T-cell (primary cell): ENCODE data around the gene ALG10. TPM values are rescaled to one million over a fixed set of nuclear protein-coding genes. Genes with fewer than 3 reads are reported as not detected.

Experiments used
- ATAC-seq, 4 experiments: fragments of 200-7000 bp in 3 of 4; fragments of 150-1000 bp in 1 of 4; cut with Tn5 transposase; replicated peaks in 1 of 4; 1 replicate in 3 of 4; 2 replicates in 1 of 4; pipeline ENCODE4 v1.10.0; 2021; ENCODE audit warnings: moderate library complexity in 3 of 4, mild to moderate bottlenecking in 2 of 4, moderate number of reproducible peaks in 1 of 4
- CTCF ChIA-PET, 2 donors: fragments of 300-600 bp; sonication (Branson Sonifier 250); formaldehyde crosslinking; loops; one replicate each; lab custom pipeline; 2022; ENCODE audit warnings: antibody characterized with exemption in 2 of 2; lab: Charles Lee
- POLR2A ChIA-PET, 2 donors: fragments of 300-600 bp; sonication (Branson Sonifier 250); formaldehyde crosslinking; loops; one replicate each; lab custom pipeline; 2022; ENCODE audit warnings: antibody characterized with exemption in 2 of 2; lab: Charles Lee
- DNase-seq, 35 experiments: peaks; one replicate each; pipeline versions ENCODE4 v3.0.0 to v3.0.0-alpha.2; 2013 to 2023
- H3K27ac ChIP-seq: one replicate; pipeline ENCODE4 v1.5.1; 2013; ENCODE audit warnings: low read length
- H3K27me3 ChIP-seq, 2 experiments: replicated peaks in 1 of 2; 1 replicate in 1 of 2; 2 replicates in 1 of 2; pipeline versions ENCODE4 v1.6.1 to v1.7.0; 2013; ENCODE audit warnings: low read length in 1 of 2, mixed read lengths in 1 of 2; ENCODE audit not compliant: control insufficient read depth in 2 of 2, insufficient read depth in 2 of 2; ENCODE audit errors: extremely low read depth in 1 of 2
- H3K36me3 ChIP-seq, 2 donors: 1 replicate in 1 of 2; 2 replicates in 1 of 2; pipeline versions ENCODE4 v1.6.1 to v1.7.0; 2013; ENCODE audit warnings: low read length in 1 of 2; ENCODE audit not compliant: control insufficient read depth in 2 of 2, insufficient read depth in 1 of 2; ENCODE audit errors: extremely low read depth in 1 of 2
- H3K4me1 ChIP-seq, 2 experiments: 1 replicate in 1 of 2; 2 replicates in 1 of 2; pipeline versions ENCODE4 v1.6.1 to v1.7.0; 2013; ENCODE audit warnings: low read length in 2 of 2, mixed read lengths in 1 of 2; ENCODE audit not compliant: insufficient read depth in 2 of 2, control insufficient read depth in 1 of 2; ENCODE audit errors: extremely low read depth in 1 of 2
- H3K4me3 ChIP-seq, 2 donors: 1 replicate in 1 of 2; 2 replicates in 1 of 2; pipeline versions ENCODE4 v1.5.1 to v1.7.0; 2013; ENCODE audit warnings: mild to moderate bottlenecking in 2 of 2, low read length in 1 of 2, moderate library complexity in 1 of 2; ENCODE audit not compliant: control insufficient read depth in 1 of 2; ENCODE audit errors: extremely low read depth in 1 of 2
- H3K9me3 ChIP-seq: 2 replicates; pipeline ENCODE4 v1.7.0; 2013
- H3K27ac Mint-ChIP-seq, 2 donors: one replicate each; pipeline ENCODE4 v1.8.0; 2020 to 2021; ENCODE audit warnings: mild to moderate bottlenecking in 2 of 2, mixed read lengths in 2 of 2
- H3K27me3 Mint-ChIP-seq, 2 donors: one replicate each; pipeline ENCODE4 v1.8.0; 2021 to 2022; ENCODE audit warnings: mixed read lengths in 2 of 2
- H3K36me3 Mint-ChIP-seq: one replicate; pipeline ENCODE4 v1.8.0; 2021; ENCODE audit warnings: mixed read lengths
- H3K4me1 Mint-ChIP-seq, 3 donors: one replicate each; pipeline ENCODE4 v1.8.0; 2020 to 2022; ENCODE audit warnings: mixed read lengths in 3 of 3, mild to moderate bottlenecking in 1 of 3
- H3K4me3 Mint-ChIP-seq, 3 donors: one replicate each; pipeline ENCODE4 v1.8.0; 2020 to 2022; ENCODE audit warnings: mild to moderate bottlenecking in 3 of 3, mixed read lengths in 3 of 3, moderate library complexity in 3 of 3
- H3K9me3 Mint-ChIP-seq, 3 donors: one replicate each; pipeline ENCODE4 v1.8.0; 2020 to 2022; ENCODE audit warnings: mixed read lengths in 3 of 3
- WGBS: methylation state at CpG from one replicate; pipeline ENCODE4 v1.1.5; 2013; ENCODE audit warnings: missing lambda C conversion rate; ENCODE audit not compliant: insufficient coverage; 5-methylcytosine and 5-hydroxymethylcytosine counted together
- total RNA-seq, 35 experiments: library from RNA in 6 of 35; stranded (reverse) in 6 of 35; fragments of 120-200 nt in 1 of 35; gene quantifications; one replicate each; pipeline versions ENCODE4 v1.2.1 to v1.2.4 and lab custom pipeline; 2013 to 2026

ALG10 gene
- total RNA-seq, 5 donors from 2014 or later (not counting 1 experiment from before 2014, with no cell fraction given) = 11.4 to 19.5 (median 15.7) TPM

DNA sequence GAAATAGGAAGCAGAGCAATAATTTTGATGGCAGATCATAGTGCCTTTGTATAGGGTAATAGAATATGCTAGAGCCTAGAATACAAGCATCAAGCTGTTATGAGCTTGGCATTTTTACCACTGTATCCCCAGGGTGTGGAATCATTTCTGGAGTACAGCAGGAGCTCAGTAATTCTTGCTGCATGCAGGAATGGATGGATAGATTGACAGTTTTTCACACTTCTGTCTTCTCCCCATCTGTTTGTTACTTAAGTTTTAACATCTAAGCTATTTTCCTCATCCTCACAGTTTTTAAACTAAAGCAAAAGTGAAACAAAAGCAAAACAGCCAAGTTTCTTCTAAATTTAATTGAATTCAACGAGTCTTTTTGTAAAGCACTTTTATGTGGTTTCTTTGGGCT, 32.6 kb downstream of the ALG10 start:
- WGBS = no CpG with 5 or more reads among the region's 1 CpG

More for the DNA sequence above, 32.6 kb downstream of the ALG10 start:
- CTCF ChIA-PET = no interaction called here
- H3K36me3 ChIP-seq = no peaks in the 10 kb centered on the region
- DNase-seq (no peak), ATAC-seq (no peak)
- no peak overlapping the region for H3K27ac Mint-ChIP-seq
- no peaks in the 10 kb centered on the region for H3K4me1 ChIP-seq
- POLR2A ChIA-PET = interaction anchor here in 1 of 2 donors (0.5 kb wide), 1 partner anchor 1762 kb away, joined by 3 read pairs; no protein-coding TSS in a partner anchor
- no peak overlapping the region for H3K27ac ChIP-seq
- peaks cover 7 to 18% (median 16%) of the 10 kb centered on the region in 3 donors for H3K9me3 Mint-ChIP-seq
- H3K9me3 ChIP-seq = no peaks in the 10 kb centered on the region
- H3K4me3 Mint-ChIP-seq = peak overlapping the region in 2 of 3 donors; percentile 27 to 60
- H3K4me3 ChIP-seq = no peak overlapping the region
- peaks cover 2 to 4% of the 10 kb centered on the region in 2 donors for H3K27me3 Mint-ChIP-seq
- H3K27me3 ChIP-seq = no peaks in the 10 kb centered on the region
- H3K36me3 Mint-ChIP-seq = no peaks in the 10 kb centered on the region
- peaks cover 8 to 10% (median 10%) of the 10 kb centered on the region in 3 donors for H3K4me1 Mint-ChIP-seq
